ENCODE data around the gene ARHGAP11A.
"Not testable (repeated sequence)": the region's sequence is repeated elsewhere in the genome, so short reads cannot be mapped to it uniquely, and the experiment has no call there.

The ARHGAP11A gene

GRCh38 chr15:32615051-32615870 lies at the start of gene ARHGAP11A:
TSS of gene ARHGAP11A (plus strand) at chr15:32615504. CDS start at chr15:32616212, 708 bp downstream.
- DNase-seq: not testable (repeated sequence)

GRCh38 chr15:32568988-32569387 lies 46.3 kb upstream of the ARHGAP11A start:
- not testable (repeated sequence) for DNase-seq

DNA sequence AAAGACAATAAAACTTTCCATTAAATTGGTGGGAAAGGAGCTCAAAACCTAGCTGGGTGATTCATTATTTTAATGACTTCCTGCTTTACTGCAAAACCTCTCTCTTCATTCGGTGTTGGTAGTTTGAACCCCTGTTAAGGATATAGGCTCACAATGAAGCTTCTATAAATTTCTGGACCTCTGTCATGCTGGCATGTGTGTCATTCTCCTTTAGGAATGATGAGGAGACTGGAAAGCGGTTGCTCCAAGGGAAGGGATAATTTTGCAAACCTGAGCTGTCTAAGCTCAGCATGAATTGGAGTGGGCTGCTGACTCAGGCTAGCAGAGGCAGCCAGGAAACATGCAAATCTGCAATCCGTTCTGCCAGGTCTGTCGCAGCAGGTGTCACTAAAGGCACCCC lies 36.8 kb upstream of the ARHGAP11A start:
- not testable (repeated sequence) for DNase-seq

DNA sequence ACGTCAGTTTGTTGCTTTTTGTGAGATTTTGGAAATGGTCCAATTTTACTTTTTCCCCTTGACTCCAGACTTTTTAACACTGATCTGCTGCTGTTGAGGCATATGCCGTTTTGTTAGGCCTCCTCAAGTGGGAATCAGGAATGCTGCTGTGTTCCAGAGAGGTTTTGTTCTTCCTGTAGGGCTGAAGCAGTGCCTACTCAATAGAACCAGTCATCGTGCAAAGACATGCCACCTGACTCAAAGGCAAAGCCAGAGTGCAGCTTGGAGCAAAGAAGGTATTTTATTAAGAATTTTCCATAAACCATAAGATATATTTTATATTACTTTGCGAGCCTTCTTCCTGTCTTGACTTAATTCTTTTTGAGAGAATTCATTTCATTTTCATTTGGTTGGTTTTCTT lies 29.5 kb upstream of the ARHGAP11A start:
- DNase-seq: not testable (repeated sequence)

DNA sequence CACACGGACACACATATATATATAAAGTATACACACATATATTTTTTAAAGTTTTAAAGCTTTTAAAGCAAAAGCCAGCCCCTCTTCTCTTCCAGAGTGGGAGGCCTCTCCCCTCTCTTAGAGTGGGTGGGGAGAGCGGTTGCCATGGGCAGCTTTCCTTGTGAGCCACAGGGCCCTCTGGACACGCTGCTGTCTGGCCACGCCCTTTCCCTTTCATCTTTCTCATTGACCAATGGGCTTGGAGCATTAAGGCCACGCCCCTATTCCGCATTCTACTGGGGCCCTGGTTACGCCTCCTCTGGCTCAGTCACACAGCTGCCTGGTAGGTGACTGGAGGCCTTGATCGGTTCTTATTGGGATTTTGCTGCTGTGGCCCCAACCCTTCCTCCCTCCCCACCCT lies 22.2 kb upstream of the ARHGAP11A start, which contains the start of gene GOLGA8N:
TSS of gene GOLGA8N (plus strand) at position 306 of the 400 bp plus-strand sequence.
- not testable (repeated sequence) for DNase-seq

DNA sequence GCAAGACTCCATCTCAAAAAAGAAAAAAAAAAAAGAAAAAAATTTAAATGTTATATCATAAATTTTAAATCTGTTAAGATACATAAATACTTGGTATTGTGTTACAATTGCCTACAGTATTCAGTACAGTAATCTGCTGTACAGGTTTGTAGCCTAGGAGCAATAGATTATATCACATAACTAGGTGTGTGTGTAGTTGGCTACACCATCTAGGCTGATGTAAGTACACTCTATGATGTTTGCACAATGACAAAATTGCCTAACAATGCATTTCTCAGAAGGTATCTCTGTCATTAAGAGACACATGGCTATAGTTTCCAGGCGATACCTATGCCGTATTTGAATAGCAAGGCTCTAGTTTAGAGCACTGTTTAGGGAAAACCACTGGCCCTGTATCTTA lies 5.8 kb upstream of the ARHGAP11A start:
- DNase-seq: not testable (repeated sequence)

- not testable (repeated sequence) for DNase-seq
Observed at GRCh38 chr15:32610719-32611118, 4.6 kb upstream of the ARHGAP11A start.

GRCh38 chr15:32614712-32615050 lies 623 bp upstream of the ARHGAP11A start:
- DNase-seq: not testable (repeated sequence)

GRCh38 chr15:32615871-32616426 lies 645 bp downstream of the ARHGAP11A start:
- not testable (repeated sequence) for DNase-seq

DNA sequence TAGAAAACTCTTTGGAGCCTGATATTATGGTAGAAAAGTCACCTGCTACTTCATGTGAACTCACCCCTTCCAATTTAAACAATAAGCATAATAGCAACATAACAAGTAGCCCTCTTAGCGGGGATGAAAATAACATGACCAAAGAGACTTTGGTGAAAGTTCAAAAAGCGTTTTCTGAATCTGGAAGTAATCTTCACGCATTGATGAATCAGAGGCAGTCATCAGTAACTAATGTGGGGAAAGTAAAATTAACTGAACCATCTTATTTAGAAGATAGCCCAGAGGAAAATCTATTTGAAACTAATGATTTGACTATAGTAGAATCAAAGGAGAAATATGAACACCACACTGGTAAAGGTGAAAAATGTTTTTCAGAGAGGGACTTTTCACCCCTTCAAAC lies 21.1 kb downstream of the ARHGAP11A start:
- DNase-seq: no peak

GRCh38 chr15:32636908-32637567 lies 21.7 kb downstream of the ARHGAP11A start:
- no peak for DNase-seq

GRCh38 chr15:32637704-32638103 lies 22.4 kb downstream of the ARHGAP11A start:
- DNase-seq: no peak

DNA sequence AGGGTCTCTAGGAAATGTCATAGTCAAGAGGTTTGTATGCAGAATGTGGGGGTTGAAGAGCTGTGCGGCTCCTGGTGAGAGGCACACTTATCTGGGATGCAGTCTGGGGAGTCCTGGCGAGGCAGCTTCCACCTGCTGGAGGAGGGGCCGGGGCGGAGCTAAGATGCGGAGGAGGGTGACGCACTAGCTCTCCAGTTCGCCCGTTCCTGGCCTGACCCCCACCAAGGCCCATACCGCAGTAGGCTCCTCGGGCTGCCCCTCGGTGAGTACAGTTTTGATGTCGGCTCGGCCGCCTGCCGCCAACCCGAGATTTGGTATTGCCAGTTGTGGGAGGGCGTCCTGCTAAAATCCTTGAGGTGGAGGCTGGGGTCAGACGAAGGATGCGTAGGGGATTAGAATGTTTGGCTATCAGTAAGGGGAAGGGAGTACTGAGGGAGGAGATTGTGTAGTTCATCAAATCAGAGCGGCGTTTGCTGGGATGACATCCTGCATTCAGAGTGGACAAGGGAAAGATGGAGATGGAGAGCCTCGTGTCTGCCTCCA lies 26.3 kb downstream of the ARHGAP11A start, which contains the start of gene SCG5:
TSS of gene SCG5 (plus strand) at position 194 of the 543 bp plus-strand sequence. CDS start 1,883 bp downstream, outside the sequence.
- DNase-seq: no peak

GRCh38 chr15:32642667-32643435 lies 27.5 kb downstream of the ARHGAP11A start:
- DNase-seq: no peak

DNA sequence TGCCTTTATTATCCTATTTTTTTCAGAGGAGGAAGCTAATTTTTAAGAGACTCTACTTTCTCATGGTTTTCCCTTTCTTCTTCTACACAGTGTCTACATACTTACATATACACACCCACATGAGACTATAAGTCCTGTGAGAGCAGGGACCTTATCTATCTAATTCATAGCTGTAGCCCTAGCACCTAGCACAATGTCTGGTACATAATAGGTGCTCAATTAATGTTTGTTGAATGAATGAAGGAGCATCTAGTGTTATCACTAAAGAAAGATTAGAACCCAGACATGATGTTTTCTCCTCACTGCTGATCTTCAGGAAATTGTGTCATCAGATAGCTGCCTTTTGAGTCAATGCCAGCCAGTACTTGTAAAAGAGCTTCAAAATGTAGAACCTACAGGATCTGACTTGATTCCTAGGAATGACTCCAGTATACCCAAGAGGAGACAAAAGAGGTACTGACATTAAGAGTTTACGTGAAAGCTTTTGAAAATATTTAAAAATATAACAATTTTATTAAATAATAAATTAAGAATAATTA lies 28.7 kb downstream of the ARHGAP11A start:
- DNase-seq: no peak

GRCh38 chr15:32646291-32646690 lies 31.0 kb downstream of the ARHGAP11A start:
- DNase-seq: no peak

- no peak for DNase-seq
Observed at GRCh38 chr15:32649342-32649741, 34.0 kb downstream of the ARHGAP11A start.

DNA sequence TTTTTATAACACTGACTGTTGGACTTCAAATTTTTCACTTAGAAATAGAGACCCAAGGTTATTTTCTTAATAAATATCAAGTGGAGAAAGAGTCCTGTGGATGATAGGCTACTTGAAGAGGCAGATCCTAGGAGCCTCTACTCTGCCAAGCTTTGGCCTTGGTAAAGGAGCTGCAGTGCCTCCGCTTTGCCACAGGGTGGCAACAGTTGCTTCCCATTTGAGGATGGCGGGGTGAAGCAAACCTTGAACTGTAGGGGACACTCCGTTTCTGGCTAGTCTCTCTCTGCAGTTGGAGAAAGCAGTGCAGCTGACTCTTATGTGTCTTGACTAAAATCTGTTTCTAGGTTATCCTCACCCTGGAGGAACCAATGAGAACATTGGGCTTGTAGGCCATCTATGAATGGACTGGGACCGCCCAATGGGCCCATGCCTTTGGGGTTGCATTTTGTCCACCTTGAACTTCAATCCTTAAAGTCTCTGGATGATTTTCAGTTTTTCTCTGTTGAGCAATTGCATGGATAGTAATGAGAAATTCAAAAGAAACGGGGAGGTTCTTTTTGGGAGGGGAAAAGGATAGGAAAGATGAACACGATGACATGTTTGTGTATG lies 36.0 kb downstream of the ARHGAP11A start:
- peak; percentile 45 for DNase-seq

- no peak for DNase-seq
Observed at GRCh38 chr15:32652178-32652577, 36.9 kb downstream of the ARHGAP11A start.

- peak; percentile 16 for DNase-seq
Observed at GRCh38 chr15:32656091-32656490, 40.8 kb downstream of the ARHGAP11A start.

GRCh38 chr15:32656496-32656895 lies 41.2 kb downstream of the ARHGAP11A start:
- no peak for DNase-seq
